Superior temporal gyrus (tissue), 1 donor: ENCODE data around the gene HNMT.

ENCODE experiments used
- DNase-seq: peaks from one replicate; pipeline ENCODE4 v3.0.0-alpha.2; 2016; ENCODE audit errors: extremely low spot score

The HNMT gene

GRCh38 chr2:138012082-138012481 is 47.8 kb downstream of the HNMT start:
- no peak for DNase-seq

- DNase-seq: no peak
These were observed 48.7 kb downstream of the HNMT start for GRCh38 chr2:138012968-138013367.

GRCh38 chr2:138013639-138014038 is 49.4 kb downstream of the HNMT start:
- no peak for DNase-seq

GRCh38 chr2:138015494-138015893 is 51.2 kb downstream of the HNMT start:
- DNase-seq: no peak

GRCh38 chr2:138016351-138017087 is 52.2 kb downstream of the HNMT start:
- no peak for DNase-seq

- no peak for DNase-seq
These were observed 53.6 kb downstream of the HNMT start for GRCh38 chr2:138017824-138018223.

GRCh38 chr2:138018866-138019688 is 54.8 kb downstream of the HNMT start:
- no peak for DNase-seq

- DNase-seq: no peak
These were observed 56.2 kb downstream of the HNMT start for GRCh38 chr2:138020432-138020831.

- DNase-seq: no peak
These were observed 56.9 kb downstream of the HNMT start for GRCh38 chr2:138021154-138021553.

GRCh38 chr2:138023298-138023697 is 59.0 kb downstream of the HNMT start:
- no peak for DNase-seq

GRCh38 chr2:138023976-138024375 is 59.7 kb downstream of the HNMT start:
- no peak for DNase-seq

- no peak for DNase-seq
These were observed 62.1 kb downstream of the HNMT start for GRCh38 chr2:138026111-138027020.

GRCh38 chr2:138028538-138028937 is 64.3 kb downstream of the HNMT start:
- DNase-seq: no peak

- DNase-seq: no peak
These were observed 65.0 kb downstream of the HNMT start for GRCh38 chr2:138029276-138029675.

- DNase-seq: no peak
These were observed 66.2 kb downstream of the HNMT start for GRCh38 chr2:138030459-138030858.

- no peak for DNase-seq
These were observed 68.1 kb downstream of the HNMT start for GRCh38 chr2:138032334-138032733.

- DNase-seq: no peak
These were observed 70.3 kb downstream of the HNMT start for GRCh38 chr2:138034536-138034935.

- no peak for DNase-seq
These were observed 71.4 kb downstream of the HNMT start for GRCh38 chr2:138035608-138036217.

- no peak for DNase-seq
These were observed 72.2 kb downstream of the HNMT start for GRCh38 chr2:138036522-138036921.

- DNase-seq: no peak
These were observed 72.8 kb downstream of the HNMT start for GRCh38 chr2:138037090-138037489.

- no peak for DNase-seq
These were observed 76.3 kb downstream of the HNMT start for GRCh38 chr2:138040616-138041015.

GRCh38 chr2:138042311-138042710 is 78.0 kb downstream of the HNMT start:
- no peak for DNase-seq
